OCI-LY1 (cell line): ENCODE measurements around the gene WDR5B.

Source experiments
- H2AFZ ChIP-seq: fragments of 200-600 bp; sonication (generic), shearing (Covaris generic); 2 replicates; pipeline ENCODE4 v1.6.0; 2014; ENCODE audit warnings: antibody characterized with exemption, mild to moderate bottlenecking, low read length
- H3F3A ChIP-seq: fragments of 200-600 bp; sonication (generic), shearing (Covaris generic); 2 replicates; pipeline ENCODE4 v1.6.0; 2014; ENCODE audit warnings: mild to moderate bottlenecking, antibody characterized with exemption, low read length, moderate library complexity; ENCODE audit not compliant: insufficient read depth
- H3K27ac ChIP-seq: fragments of 200-600 bp; sonication (generic); 2 replicates; pipeline ENCODE4 v1.5.1; 2014; ENCODE audit warnings: low read length, mixed run types, mild to moderate bottlenecking, low read depth; ENCODE audit not compliant: poor library complexity, severe bottlenecking
- H3K27me3 ChIP-seq: fragments of 200-600 bp; sonication (generic); 2 replicates; pipeline ENCODE4 v1.6.0; 2014; ENCODE audit warnings: antibody characterized with exemption, mild to moderate bottlenecking, low read length, moderate library complexity; ENCODE audit not compliant: insufficient read depth
- H3K36me3 ChIP-seq: fragments of 200-600 bp; sonication (generic); 2 replicates; pipeline ENCODE4 v1.6.1; 2014; ENCODE audit warnings: mild to moderate bottlenecking, antibody characterized with exemption, low read length, moderate library complexity, mixed read lengths; ENCODE audit not compliant: insufficient read depth
- H3K4me1 ChIP-seq: fragments of 200-600 bp; sonication (generic); 2 replicates; pipeline ENCODE4 v1.5.1; 2014; ENCODE audit warnings: mild to moderate bottlenecking, low read length, moderate library complexity; ENCODE audit not compliant: insufficient read depth, severe bottlenecking
- H3K4me2 ChIP-seq: fragments of 200-600 bp; sonication (generic), shearing (Covaris generic); 2 replicates; pipeline ENCODE4 v1.6.1; 2014; ENCODE audit warnings: low read length
- H3K4me3 ChIP-seq: fragments of 200-600 bp; sonication (generic); 2 replicates; pipeline ENCODE4 v1.5.1; 2014; ENCODE audit warnings: low read length, low read depth, mild to moderate bottlenecking, mixed read lengths; ENCODE audit not compliant: poor library complexity, severe bottlenecking
- H3K79me2 ChIP-seq: fragments of 200-600 bp; shearing (Covaris generic); 2 replicates; pipeline ENCODE4 v1.6.1; 2016; ENCODE audit warnings: mixed run types, low read length, mixed read lengths; ENCODE audit not compliant: insufficient read depth
- H3K9ac ChIP-seq: fragments of 200-600 bp; sonication (generic), shearing (Covaris generic); 2 replicates; pipeline ENCODE4 v1.6.1; 2014; ENCODE audit warnings: mild to moderate bottlenecking, low read length, mixed read lengths
- H3K9me2 ChIP-seq: fragments of 200-600 bp; sonication (generic), shearing (Covaris generic); 2 replicates; pipeline ENCODE4 v1.6.1; 2014; ENCODE audit warnings: low read depth, mild to moderate bottlenecking, low read length, mixed read lengths
- H3K9me3 ChIP-seq: fragments of 200-600 bp; shearing (Covaris generic); 2 replicates; pipeline ENCODE4 v1.6.1; 2014; ENCODE audit warnings: low read length, mixed read lengths
- H4K20me1 ChIP-seq: fragments of 200-600 bp; sonication (generic), shearing (Covaris generic); 2 replicates; pipeline ENCODE4 v1.6.0; 2016; ENCODE audit warnings: mild to moderate bottlenecking, low read length; ENCODE audit not compliant: insufficient read depth
- EZH2 ChIP-seq: fragments of 200-600 bp; sonication (generic), shearing (Covaris generic); IDR thresholded peaks from 2 replicates; pipeline ENCODE4 v1.8.0; 2017; ENCODE audit warnings: borderline replicate concordance, mixed run types, mild to moderate bottlenecking, antibody characterized with exemption, low read length, moderate library complexity, mixed read lengths
- TF ChIP-seq, protein P1 (sequence below): fragments of 200-600 bp; sonication (generic), shearing (Covaris generic); IDR thresholded peaks from 2 replicates; pipeline ENCODE4 v1.5.1; 2017; ENCODE audit warnings: mild to moderate bottlenecking, antibody characterized with exemption, low read length, moderate library complexity, mixed read lengths

WDR5B gene

DNA sequence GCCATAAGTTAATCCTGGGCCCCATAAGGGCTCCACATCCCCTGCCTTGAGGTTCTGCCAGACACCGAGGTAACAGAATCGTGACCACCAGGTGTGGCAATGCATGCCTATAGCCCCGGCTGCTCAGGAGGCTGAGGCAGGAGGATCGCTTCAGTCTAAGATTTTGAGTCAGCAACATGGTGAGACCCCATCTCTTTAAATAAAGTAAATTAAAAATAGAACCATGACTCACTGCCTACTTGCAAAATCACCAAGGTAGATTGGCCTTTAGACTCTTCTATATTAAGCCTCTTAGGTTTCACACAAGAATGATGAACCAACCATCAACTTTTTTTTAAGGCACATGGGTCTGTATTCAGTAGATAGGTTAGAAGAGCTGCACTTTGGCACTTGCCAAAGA lies 9.7 kb downstream of the WDR5B start:
- no peaks in the 10 kb centered on the region for H3F3A ChIP-seq
- peaks cover 12% of the 10 kb centered on the region for H3K4me1 ChIP-seq
- no peak overlapping the region for H2AFZ ChIP-seq
- no peak overlapping the region for H3K9ac ChIP-seq
- no peaks in the 10 kb centered on the region for H3K79me2 ChIP-seq
- no peak overlapping the region for H3K4me3 ChIP-seq
- H3K4me2 ChIP-seq = no peak overlapping the region
- H3K9me2 ChIP-seq = no peaks in the 10 kb centered on the region
- TF ChIP-seq, protein P1, sequence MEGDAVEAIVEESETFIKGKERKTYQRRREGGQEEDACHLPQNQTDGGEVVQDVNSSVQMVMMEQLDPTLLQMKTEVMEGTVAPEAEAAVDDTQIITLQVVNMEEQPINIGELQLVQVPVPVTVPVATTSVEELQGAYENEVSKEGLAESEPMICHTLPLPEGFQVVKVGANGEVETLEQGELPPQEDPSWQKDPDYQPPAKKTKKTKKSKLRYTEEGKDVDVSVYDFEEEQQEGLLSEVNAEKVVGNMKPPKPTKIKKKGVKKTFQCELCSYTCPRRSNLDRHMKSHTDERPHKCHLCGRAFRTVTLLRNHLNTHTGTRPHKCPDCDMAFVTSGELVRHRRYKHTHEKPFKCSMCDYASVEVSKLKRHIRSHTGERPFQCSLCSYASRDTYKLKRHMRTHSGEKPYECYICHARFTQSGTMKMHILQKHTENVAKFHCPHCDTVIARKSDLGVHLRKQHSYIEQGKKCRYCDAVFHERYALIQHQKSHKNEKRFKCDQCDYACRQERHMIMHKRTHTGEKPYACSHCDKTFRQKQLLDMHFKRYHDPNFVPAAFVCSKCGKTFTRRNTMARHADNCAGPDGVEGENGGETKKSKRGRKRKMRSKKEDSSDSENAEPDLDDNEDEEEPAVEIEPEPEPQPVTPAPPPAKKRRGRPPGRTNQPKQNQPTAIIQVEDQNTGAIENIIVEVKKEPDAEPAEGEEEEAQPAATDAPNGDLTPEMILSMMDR = no peak
- no peak for TF ChIP-seq EZH2
- H3K36me3 ChIP-seq = peaks cover 86% of the 10 kb centered on the region
- no peaks in the 10 kb centered on the region for H3K27me3 ChIP-seq
- H3K9me3 ChIP-seq = no peaks in the 10 kb centered on the region
- no peak overlapping the region for H3K27ac ChIP-seq
- H4K20me1 ChIP-seq = no peaks in the 10 kb centered on the region

DNA sequence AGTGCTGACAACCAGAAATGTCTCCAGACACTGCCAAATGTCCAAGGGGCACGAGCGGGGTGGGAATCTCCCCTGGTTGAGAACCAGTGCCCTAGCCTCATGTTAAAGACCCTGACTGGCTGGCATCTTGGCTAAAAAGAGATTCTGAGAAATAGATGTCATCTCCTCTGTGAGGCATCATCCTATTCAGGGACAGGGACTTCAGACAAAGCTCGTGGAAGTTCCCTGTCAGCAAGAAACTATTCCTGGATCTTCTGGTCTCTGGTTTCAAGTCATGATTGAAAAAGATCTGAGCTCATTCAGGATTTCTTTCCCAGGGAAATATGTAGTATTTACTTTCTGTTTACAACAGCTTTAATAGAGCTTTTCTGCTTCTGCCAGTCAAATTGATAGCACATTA lies 10.8 kb downstream of the WDR5B start:
- Histone ChIP-seq H3F3A (no peaks in the 10 kb centered on the region), H3K4me3 (no peak overlapping the region), H3K79me2 (no peaks in the 10 kb centered on the region), H3K27ac (no peak overlapping the region), H3K4me2 (no peak overlapping the region), H3K9me2 (no peaks in the 10 kb centered on the region), H3K36me3 (peaks cover 75% of the 10 kb centered on the region), H3K27me3 (no peaks in the 10 kb centered on the region), H2AFZ (no peak overlapping the region), H3K9me3 (no peaks in the 10 kb centered on the region), H3K4me1 (peaks cover 11% of the 10 kb centered on the region), H3K9ac (no peak overlapping the region), H4K20me1 (no peaks in the 10 kb centered on the region)
- TF ChIP-seq EZH2 = no peak
- TF ChIP-seq, protein P1 = no peak

DNA sequence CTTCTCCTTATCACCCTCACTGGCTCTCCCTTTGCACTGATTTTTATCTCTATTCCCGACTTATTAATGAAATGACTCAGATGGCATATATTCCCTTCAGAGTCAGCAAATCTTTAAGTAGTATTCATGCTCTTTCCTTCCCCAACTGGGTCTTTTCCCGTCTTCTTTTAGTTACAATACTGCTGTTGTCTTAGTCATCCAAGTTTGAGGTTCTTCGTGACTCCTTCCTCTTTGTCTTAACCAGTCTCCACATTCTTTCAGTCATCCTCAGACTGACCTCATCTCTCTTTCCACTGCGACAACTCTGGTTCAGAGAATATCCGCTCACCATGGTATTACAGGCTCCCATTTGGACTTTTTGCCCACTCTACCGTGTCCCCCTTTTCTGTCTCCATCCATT lies 12.4 kb downstream of the WDR5B start:
- no peaks in the 10 kb centered on the region for H3K9me3 ChIP-seq
- no peak overlapping the region for H3K4me3 ChIP-seq
- H3K27me3 ChIP-seq = no peaks in the 10 kb centered on the region
- no peak overlapping the region for H2AFZ ChIP-seq
- H3K79me2 ChIP-seq = no peaks in the 10 kb centered on the region
- no peak overlapping the region for H3K9ac ChIP-seq
- H3F3A ChIP-seq = no peaks in the 10 kb centered on the region
- H3K36me3 ChIP-seq = peaks cover 60% of the 10 kb centered on the region
- H3K4me1 ChIP-seq = no peaks in the 10 kb centered on the region
- no peaks in the 10 kb centered on the region for H4K20me1 ChIP-seq
- no peak overlapping the region for H3K27ac ChIP-seq
- no peak overlapping the region for H3K4me2 ChIP-seq
- H3K9me2 ChIP-seq = no peaks in the 10 kb centered on the region
- TF ChIP-seq, protein P1 = no peak
- no peak for TF ChIP-seq EZH2
